ENCODE data around the gene GATC. TPM values are rescaled to one million over a fixed set of nuclear protein-coding genes. Genes with fewer than 3 reads are reported as not detected.

GATC gene
- total and polyA plus RNA-seq, 2 experiments from 2014 or later = 18.5 to 20.1 TPM

DNA sequence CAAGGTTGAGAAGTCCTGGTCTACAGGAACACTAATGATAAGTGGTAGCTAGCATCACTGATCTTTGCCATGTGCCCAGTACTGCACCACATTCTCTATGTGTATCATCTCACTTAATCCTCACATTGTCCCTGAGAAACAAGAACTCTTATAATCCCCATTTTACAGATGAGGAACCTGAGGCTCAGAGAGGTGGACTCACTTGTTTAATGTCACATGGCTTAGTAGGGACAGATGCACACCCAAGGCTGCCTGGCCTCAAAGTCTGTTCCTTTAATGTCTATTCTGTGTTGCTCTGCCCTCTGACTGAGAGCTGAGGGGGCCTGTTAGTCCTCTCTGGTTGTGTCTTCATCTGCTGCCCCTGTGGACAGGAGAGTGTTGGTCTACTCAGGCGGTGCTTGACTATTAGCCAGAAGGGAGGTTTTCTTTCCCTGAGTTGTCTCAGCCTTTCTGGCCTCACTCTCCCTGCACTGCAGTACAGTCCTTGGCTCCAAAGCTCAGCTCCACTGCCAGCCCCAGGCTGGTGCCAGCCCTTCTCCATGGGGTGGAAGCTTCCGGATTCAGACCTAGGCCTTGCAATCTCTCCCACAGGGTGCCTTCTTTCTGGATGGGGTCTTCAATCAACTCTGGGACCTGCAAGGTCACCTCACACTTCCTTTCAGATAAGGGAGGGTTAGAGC lies 44.7 kb downstream of the GATC start:
- DNase-seq (ENCODE audit: low spot score) = no peak
- no peak overlapping the region for H3K4me3 Mint-ChIP-seq
- Histone ChIP-seq H3K9me2 (ENCODE audit: insufficient read depth) (no peaks in the 10 kb centered on the region), H4K20me1 (replicated peaks; ENCODE audit: insufficient read depth) (no peaks in the 10 kb centered on the region), H2AFZ (no peak overlapping the region), H3K79me2 (replicated peaks; ENCODE audit: insufficient read depth) (peaks cover under 1% of the 10 kb centered on the region; the same call in 1 of the 2 replicates), H3K4me2 (no peak overlapping the region), H3K36me3 (ENCODE audit: insufficient read depth) (no peaks in the 10 kb centered on the region), H3F3A (replicated peaks; ENCODE audit: low read depth) (no peaks in the 10 kb centered on the region), H3K27me3 (ENCODE audit: insufficient read depth) (no peaks in the 10 kb centered on the region), H3K27ac (ENCODE audit: low read depth) (no peak overlapping the region), H3K4me3 (no peak overlapping the region), H3K4me1 (ENCODE audit: insufficient read depth) (peaks cover 6% of the 10 kb centered on the region; the same call in 1 of the 2 replicates)
- H3K27ac Mint-ChIP-seq = no peak overlapping the region
- no peaks in the 10 kb centered on the region for H3K9me3 Mint-ChIP-seq
- peaks cover 9% of the 10 kb centered on the region; the same call in 2 of the 3 replicates for H3K36me3 Mint-ChIP-seq (ENCODE audit: low read depth)
- peaks cover 5% of the 10 kb centered on the region for H3K27me3 Mint-ChIP-seq (ENCODE audit: insufficient read depth, low read depth, poor library complexity)
- ATAC-seq = no peak
- TF ChIP-seq STAT1 (IDR thresholded peaks at IDR 0.05; ENCODE audit: unreplicated experiment) (no peak), POLR2AphosphoS5 (IDR thresholded peaks at IDR 0.05; ENCODE audit: low read depth) (no peak), EZH2 (IDR thresholded peaks at IDR 0.05; ENCODE audit: low read depth, unreplicated experiment) (no peak), EZH2phosphoT487 (IDR thresholded peaks at IDR 0.05; ENCODE audit: unreplicated experiment) (no peak), JUNB (IDR thresholded peaks at IDR 0.05; ENCODE audit: unreplicated experiment) (no peak), ZNF331 (CRISPR knock-in tag; IDR thresholded peaks at IDR 0.05; ENCODE audit: low read depth) (no peak), ZNF114 (CRISPR knock-in tag; IDR thresholded peaks at IDR 0.05) (no peak), CREB1 (CRISPR knock-in tag; IDR thresholded peaks at IDR 0.05; ENCODE audit: low read depth) (no peak), NANOG (IDR thresholded peaks at IDR 0.05; ENCODE audit: borderline replicate concordance) (no peak)
- TF ChIP-seq, protein P1, sequence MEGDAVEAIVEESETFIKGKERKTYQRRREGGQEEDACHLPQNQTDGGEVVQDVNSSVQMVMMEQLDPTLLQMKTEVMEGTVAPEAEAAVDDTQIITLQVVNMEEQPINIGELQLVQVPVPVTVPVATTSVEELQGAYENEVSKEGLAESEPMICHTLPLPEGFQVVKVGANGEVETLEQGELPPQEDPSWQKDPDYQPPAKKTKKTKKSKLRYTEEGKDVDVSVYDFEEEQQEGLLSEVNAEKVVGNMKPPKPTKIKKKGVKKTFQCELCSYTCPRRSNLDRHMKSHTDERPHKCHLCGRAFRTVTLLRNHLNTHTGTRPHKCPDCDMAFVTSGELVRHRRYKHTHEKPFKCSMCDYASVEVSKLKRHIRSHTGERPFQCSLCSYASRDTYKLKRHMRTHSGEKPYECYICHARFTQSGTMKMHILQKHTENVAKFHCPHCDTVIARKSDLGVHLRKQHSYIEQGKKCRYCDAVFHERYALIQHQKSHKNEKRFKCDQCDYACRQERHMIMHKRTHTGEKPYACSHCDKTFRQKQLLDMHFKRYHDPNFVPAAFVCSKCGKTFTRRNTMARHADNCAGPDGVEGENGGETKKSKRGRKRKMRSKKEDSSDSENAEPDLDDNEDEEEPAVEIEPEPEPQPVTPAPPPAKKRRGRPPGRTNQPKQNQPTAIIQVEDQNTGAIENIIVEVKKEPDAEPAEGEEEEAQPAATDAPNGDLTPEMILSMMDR (conservative IDR thresholded peaks at IDR 0.05; ENCODE audit: low read depth in 2 of 2) = no peak
- TF ChIP-seq, protein P2, sequence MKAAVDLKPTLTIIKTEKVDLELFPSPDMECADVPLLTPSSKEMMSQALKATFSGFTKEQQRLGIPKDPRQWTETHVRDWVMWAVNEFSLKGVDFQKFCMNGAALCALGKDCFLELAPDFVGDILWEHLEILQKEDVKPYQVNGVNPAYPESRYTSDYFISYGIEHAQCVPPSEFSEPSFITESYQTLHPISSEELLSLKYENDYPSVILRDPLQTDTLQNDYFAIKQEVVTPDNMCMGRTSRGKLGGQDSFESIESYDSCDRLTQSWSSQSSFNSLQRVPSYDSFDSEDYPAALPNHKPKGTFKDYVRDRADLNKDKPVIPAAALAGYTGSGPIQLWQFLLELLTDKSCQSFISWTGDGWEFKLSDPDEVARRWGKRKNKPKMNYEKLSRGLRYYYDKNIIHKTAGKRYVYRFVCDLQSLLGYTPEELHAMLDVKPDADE (IDR thresholded peaks at IDR 0.05) = no peak
- TF ChIP-seq, protein P3, sequence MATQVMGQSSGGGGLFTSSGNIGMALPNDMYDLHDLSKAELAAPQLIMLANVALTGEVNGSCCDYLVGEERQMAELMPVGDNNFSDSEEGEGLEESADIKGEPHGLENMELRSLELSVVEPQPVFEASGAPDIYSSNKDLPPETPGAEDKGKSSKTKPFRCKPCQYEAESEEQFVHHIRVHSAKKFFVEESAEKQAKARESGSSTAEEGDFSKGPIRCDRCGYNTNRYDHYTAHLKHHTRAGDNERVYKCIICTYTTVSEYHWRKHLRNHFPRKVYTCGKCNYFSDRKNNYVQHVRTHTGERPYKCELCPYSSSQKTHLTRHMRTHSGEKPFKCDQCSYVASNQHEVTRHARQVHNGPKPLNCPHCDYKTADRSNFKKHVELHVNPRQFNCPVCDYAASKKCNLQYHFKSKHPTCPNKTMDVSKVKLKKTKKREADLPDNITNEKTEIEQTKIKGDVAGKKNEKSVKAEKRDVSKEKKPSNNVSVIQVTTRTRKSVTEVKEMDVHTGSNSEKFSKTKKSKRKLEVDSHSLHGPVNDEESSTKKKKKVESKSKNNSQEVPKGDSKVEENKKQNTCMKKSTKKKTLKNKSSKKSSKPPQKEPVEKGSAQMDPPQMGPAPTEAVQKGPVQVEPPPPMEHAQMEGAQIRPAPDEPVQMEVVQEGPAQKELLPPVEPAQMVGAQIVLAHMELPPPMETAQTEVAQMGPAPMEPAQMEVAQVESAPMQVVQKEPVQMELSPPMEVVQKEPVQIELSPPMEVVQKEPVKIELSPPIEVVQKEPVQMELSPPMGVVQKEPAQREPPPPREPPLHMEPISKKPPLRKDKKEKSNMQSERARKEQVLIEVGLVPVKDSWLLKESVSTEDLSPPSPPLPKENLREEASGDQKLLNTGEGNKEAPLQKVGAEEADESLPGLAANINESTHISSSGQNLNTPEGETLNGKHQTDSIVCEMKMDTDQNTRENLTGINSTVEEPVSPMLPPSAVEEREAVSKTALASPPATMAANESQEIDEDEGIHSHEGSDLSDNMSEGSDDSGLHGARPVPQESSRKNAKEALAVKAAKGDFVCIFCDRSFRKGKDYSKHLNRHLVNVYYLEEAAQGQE (IDR thresholded peaks at IDR 0.05; ENCODE audit: unreplicated experiment) = no peak
- TF ChIP-seq, protein P4, sequence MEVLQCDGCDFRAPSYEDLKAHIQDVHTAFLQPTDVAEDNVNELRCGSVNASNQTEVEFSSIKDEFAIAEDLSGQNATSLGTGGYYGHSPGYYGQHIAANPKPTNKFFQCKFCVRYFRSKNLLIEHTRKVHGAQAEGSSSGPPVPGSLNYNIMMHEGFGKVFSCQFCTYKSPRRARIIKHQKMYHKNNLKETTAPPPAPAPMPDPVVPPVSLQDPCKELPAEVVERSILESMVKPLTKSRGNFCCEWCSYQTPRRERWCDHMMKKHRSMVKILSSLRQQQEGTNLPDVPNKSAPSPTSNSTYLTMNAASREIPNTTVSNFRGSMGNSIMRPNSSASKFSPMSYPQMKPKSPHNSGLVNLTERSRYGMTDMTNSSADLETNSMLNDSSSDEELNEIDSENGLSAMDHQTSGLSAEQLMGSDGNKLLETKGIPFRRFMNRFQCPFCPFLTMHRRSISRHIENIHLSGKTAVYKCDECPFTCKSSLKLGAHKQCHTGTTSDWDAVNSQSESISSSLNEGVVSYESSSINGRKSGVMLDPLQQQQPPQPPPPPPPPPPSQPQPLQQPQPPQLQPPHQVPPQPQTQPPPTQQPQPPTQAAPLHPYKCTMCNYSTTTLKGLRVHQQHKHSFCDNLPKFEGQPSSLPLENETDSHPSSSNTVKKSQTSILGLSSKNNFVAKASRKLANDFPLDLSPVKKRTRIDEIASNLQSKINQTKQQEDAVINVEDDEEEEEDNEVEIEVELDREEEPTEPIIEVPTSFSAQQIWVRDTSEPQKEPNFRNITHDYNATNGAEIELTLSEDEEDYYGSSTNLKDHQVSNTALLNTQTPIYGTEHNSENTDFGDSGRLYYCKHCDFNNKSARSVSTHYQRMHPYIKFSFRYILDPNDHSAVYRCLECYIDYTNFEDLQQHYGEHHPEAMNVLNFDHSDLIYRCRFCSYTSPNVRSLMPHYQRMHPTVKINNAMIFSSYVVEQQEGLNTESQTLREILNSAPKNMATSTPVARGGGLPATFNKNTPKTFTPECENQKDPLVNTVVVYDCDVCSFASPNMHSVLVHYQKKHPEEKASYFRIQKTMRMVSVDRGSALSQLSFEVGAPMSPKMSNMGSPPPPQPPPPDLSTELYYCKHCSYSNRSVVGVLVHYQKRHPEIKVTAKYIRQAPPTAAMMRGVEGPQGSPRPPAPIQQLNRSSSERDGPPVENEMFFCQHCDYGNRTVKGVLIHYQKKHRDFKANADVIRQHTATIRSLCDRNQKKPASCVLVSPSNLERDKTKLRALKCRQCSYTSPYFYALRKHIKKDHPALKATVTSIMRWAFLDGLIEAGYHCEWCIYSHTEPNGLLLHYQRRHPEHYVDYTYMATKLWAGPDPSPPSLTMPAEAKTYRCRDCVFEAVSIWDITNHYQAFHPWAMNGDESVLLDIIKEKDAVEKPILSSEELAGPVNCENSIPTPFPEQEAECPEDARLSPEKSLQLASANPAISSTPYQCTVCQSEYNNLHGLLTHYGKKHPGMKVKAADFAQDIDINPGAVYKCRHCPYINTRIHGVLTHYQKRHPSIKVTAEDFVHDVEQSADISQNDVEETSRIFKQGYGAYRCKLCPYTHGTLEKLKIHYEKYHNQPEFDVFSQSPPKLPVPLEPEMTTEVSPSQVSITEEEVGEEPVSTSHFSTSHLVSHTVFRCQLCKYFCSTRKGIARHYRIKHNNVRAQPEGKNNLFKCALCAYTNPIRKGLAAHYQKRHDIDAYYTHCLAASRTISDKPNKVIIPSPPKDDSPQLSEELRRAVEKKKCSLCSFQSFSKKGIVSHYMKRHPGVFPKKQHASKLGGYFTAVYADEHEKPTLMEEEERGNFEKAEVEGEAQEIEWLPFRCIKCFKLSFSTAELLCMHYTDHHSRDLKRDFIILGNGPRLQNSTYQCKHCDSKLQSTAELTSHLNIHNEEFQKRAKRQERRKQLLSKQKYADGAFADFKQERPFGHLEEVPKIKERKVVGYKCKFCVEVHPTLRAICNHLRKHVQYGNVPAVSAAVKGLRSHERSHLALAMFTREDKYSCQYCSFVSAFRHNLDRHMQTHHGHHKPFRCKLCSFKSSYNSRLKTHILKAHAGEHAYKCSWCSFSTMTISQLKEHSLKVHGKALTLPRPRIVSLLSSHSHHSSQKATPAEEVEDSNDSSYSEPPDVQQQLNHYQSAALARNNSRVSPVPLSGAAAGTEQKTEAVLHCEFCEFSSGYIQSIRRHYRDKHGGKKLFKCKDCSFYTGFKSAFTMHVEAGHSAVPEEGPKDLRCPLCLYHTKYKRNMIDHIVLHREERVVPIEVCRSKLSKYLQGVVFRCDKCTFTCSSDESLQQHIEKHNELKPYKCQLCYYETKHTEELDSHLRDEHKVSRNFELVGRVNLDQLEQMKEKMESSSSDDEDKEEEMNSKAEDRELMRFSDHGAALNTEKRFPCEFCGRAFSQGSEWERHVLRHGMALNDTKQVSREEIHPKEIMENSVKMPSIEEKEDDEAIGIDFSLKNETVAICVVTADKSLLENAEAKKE (CRISPR knock-in tag; IDR thresholded peaks at IDR 0.05) = no peak
- H3K4me1 Mint-ChIP-seq = peaks cover 3% of the 10 kb centered on the region
